Epithelial cell of proximal tubule (primary cell): ENCODE data around the gene SEC22C. TPM values are rescaled to one million over a fixed set of nuclear protein-coding genes. Genes with fewer than 3 reads are reported as not detected.

Experiments used
- DNase-seq: peaks from one replicate; pipeline ENCODE4 v3.0.0-alpha.2; 2011; ENCODE audit warnings: low read depth
- H3K4me3 ChIP-seq: 2 replicates; pipeline ENCODE4 v1.5.1; 2011; ENCODE audit warnings: low read depth, mild to moderate bottlenecking, low read length
- total RNA-seq: library from RNA; depleted of rRNA; stranded (reverse); fragments of >200 nt; gene quantifications from 2 replicates; pipeline ENCODE4 v1.2.3, GENCODE V29; 2015
- TF ChIP-seq, protein P1 (sequence below): conservative IDR thresholded peaks from 2 replicates; pipeline ENCODE4 v1.5.1; 2012; ENCODE audit warnings: low read depth, mild to moderate bottlenecking, low read length

SEC22C gene
- total RNA-seq, 1 donor from 2014 or later = 40.8 TPM

DNA sequence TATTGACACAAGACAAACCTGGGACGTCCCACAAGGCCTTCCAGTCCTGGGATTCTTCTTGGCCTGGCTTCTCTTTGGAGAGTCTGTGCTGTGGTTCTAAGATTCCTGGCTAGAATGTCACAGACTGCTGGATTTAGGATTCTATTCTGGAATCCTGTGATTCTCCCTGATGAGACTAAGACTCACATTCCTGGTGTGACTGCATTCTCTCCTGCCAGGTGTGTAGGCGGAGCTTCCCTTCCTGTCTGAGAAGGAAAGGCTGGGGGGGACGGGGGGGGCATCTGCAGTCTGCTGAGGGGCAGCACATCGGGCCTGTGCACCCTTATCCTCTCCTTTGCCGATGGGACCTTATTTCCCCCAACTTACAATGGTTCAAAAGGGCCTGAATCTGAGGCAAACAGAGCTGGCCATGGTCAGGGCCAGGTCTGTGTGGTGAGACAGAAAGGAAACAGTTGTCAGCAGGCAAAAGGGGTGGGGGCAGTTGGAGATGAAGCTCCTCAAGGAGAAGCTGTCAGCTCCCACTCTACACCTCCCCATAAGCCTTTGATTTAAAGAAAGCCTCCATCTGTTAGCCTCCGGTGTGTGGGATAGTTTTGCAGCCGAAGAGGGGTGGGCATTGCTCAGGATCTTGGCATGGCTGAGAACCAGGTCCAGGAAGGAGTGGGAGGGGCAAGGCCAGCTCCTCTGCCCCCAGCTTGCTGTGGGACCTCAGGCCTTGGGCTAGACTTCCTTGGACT, 48.4 kb downstream of the SEC22C start:
- TF ChIP-seq, protein P1, sequence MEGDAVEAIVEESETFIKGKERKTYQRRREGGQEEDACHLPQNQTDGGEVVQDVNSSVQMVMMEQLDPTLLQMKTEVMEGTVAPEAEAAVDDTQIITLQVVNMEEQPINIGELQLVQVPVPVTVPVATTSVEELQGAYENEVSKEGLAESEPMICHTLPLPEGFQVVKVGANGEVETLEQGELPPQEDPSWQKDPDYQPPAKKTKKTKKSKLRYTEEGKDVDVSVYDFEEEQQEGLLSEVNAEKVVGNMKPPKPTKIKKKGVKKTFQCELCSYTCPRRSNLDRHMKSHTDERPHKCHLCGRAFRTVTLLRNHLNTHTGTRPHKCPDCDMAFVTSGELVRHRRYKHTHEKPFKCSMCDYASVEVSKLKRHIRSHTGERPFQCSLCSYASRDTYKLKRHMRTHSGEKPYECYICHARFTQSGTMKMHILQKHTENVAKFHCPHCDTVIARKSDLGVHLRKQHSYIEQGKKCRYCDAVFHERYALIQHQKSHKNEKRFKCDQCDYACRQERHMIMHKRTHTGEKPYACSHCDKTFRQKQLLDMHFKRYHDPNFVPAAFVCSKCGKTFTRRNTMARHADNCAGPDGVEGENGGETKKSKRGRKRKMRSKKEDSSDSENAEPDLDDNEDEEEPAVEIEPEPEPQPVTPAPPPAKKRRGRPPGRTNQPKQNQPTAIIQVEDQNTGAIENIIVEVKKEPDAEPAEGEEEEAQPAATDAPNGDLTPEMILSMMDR = no peak
- DNase-seq = no peak
- H3K4me3 ChIP-seq = no peak overlapping the region

DNA sequence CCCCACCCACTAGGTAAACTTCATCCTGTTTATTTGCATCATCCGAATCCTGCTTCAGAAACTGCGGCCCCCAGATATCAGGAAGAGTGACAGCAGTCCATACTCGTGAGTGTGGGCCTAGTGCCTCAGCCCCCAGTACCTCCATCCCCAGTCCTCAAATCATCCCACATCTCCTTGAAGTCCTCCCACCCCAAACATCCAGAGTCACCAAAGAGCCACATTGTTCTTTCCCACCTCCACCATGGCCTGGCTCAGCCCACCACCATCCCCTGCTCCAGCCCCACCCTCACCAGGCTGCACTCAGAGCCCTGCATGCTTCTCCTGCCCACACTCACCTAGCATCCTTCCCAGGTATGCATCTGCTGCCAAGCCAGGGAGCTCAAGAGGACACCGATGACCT, 49.5 kb downstream of the SEC22C start:
- TF ChIP-seq, protein P1 = no peak
- no peak for DNase-seq
- H3K4me3 ChIP-seq = no peak overlapping the region

GRCh38 chr3:42531470-42531869, 50.3 kb downstream of the SEC22C start:
- H3K4me3 ChIP-seq = no peak overlapping the region
- TF ChIP-seq, protein P1 = no peak
- DNase-seq = no peak

- H3K4me3 ChIP-seq = no peak overlapping the region
- DNase-seq = no peak
- TF ChIP-seq, protein P1 = no peak
Observed at GRCh38 chr3:42530073-42530472, 51.7 kb downstream of the SEC22C start.

DNA sequence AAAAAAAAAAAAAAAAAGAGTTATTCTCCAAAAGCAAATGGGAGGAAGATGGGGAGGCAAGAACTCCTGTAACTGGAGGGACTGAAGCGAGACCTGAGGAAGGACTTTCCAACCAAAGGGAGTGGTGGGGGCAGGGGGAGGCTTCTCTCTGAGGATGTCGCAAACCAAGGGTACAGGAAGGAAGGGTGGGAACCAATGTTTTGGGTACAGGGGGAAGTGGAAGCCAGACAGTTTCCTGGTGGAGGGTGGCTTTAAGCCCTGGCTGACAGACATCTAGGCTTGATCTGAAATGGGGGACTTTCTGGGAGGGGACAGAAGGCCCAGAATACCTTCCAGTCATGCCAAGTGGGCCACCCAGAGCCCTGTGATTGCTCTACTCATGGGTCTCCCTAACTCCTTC, 52.3 kb downstream of the SEC22C start:
- TF ChIP-seq, protein P1 = no peak
- H3K4me3 ChIP-seq = no peak overlapping the region

DNA sequence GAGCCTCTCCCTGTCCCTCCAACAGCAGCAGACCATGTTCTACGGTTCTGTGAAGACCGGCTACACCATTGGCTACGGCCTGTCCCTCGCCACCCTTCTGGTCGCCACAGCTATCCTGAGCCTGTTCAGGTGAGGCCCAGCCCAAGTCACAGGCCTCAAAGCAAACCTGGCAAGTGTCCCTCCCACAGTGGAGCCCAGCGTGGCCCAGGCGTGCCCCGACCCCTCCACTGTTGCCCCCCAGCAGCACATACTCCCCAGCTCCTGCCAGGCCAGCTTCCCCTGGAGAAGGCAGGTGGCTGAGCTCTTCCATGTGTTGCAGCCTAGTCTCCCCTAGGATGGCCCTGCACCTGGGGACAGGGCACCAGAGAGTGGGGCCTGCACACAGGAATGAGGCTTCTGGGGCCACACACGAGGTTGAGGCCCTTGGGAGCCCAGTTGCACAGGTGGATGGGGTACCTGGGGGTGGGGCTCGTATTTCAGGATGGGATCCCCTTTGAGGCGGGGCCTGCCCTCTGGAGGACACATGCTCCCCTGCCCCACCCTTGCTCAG, 54.3 kb downstream of the SEC22C start:
- no peak overlapping the region for H3K4me3 ChIP-seq
- DNase-seq = no peak
- TF ChIP-seq, protein P1 = no peak

More for the DNA sequence above, 52.3 kb downstream of the SEC22C start:
- no peak for DNase-seq
